GM10266 (cell line): ENCODE measurements around the gene SLC9B1.

Experiments
- DNase-seq: peaks from one replicate; pipeline ENCODE4 v3.0.0; 2012; ENCODE audit errors: extremely low spot score
- TF ChIP-seq, protein P1 (sequence below): IDR thresholded peaks from 2 replicates; pipeline ENCODE4 v1.5.1; 2012; ENCODE audit warnings: mild to moderate bottlenecking, low read depth; ENCODE audit not compliant: control insufficient read depth, insufficient read depth; ENCODE audit errors: missing control alignments

The SLC9B1 gene

DNA sequence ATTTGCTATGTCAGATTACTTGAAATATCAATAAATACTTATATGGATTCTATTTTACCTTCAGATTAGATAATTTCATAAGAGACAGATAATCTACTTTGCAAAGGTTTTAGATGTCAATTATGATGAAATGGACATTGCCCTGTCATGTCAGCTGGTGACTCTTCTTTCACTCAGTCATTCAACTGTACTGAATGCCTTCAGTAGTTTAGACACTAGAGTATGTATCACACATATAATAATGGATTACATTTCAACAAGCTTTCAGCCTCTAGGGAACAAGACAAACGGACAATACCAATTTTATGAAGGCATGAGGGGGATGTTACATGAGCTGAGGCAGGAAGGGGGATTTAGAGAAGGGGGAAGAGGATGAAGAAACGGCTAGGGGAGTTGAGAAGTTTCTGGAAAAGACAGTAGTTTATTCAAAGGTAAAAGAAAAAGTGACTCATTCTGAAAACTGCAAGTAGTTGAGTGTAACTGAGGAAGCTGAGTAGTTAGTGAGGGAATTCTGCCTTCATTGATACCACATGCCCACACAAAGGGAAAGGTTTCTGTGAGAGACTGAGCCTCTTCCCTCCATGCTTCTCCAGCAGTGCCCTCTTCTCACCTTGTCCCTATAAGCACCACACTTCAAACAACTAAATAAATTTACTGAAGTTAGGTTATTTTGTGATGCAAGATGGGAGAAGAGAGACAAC lies 31.4 kb upstream of the SLC9B1 start:
- no peak for DNase-seq
- TF ChIP-seq, protein P1, sequence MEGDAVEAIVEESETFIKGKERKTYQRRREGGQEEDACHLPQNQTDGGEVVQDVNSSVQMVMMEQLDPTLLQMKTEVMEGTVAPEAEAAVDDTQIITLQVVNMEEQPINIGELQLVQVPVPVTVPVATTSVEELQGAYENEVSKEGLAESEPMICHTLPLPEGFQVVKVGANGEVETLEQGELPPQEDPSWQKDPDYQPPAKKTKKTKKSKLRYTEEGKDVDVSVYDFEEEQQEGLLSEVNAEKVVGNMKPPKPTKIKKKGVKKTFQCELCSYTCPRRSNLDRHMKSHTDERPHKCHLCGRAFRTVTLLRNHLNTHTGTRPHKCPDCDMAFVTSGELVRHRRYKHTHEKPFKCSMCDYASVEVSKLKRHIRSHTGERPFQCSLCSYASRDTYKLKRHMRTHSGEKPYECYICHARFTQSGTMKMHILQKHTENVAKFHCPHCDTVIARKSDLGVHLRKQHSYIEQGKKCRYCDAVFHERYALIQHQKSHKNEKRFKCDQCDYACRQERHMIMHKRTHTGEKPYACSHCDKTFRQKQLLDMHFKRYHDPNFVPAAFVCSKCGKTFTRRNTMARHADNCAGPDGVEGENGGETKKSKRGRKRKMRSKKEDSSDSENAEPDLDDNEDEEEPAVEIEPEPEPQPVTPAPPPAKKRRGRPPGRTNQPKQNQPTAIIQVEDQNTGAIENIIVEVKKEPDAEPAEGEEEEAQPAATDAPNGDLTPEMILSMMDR: no peak

DNA sequence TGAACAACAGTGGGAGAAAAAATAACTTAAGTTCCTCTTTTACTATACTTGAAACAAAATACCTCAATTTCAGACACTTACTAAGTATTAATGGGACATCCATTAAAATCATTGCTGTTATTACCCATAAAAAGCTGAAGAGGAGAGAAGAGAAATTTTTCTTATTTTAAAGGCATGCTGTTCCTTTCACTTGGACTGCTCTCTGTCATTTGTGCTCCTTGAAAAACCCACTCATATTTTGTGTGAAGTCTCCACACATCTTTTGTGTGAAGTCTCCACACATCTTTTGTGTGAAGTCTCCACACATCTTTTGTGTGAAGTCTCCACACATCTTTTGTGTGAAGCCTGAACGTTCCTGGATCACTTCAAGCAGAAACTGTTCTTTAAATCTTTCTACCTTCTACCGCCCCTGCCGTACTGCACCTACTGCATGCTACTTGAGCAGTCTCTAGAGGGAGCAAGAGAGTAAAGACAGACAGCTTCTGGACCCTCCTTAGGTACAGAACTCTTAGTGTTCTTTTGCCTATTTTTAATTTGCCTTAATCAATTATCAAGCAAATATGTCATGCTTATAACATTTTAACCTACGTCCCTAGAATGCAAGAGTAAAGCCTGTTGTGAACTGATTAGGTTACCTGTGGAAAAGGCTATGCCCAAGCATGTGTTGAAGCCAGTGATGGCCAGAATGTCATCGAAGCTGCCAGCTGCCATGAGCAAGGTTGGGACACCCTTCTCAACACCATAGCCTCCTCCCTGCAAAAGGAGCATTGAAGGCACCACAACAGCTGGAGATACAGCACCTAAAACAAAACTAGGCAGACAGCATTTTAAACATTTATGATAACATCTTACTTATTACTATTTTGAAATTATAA lies 27.1 kb upstream of the SLC9B1 start:
- DNase-seq: peak; percentile 45
- TF ChIP-seq, protein P1: peak; percentile 85

DNA sequence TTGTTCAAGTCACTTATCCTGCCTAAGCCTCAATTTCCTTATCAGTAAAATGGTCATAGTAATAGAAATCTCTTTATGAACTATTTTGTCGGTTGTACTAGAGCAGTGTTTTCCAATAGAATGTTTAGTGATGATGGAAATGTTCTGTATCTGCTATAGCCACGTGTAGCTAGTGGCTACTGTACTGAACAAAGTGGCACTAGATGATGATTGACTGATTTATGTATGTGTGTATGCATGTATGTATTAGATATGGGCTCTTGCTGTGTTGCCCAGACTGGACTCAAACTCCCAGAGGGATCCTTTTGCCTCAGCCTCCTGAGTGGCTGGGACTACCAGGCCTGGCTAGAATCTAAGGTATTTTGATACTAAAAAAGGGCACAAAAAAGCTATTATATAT lies 24.7 kb upstream of the SLC9B1 start:
- no peak for DNase-seq
- TF ChIP-seq, protein P1: no peak

DNA sequence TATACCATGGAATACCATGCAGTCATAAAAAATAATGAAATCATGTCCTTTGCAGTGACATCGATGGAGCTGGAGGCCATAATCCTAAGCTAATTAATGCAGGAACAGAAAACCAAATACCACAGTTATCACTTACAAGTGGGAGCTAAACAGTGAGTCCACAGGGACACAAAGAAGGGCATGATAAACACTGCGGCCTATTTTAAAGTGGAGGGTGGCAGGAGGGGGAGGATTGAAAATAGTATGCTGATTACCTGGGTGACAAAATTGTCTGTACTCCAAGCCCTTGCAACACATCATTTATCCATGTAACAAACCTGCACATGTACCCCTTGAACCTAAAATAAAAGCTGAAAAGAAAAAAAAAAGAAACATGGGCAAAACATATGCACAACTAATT lies 16.7 kb upstream of the SLC9B1 start:
- TF ChIP-seq, protein P1: no peak
- DNase-seq: no peak

DNA sequence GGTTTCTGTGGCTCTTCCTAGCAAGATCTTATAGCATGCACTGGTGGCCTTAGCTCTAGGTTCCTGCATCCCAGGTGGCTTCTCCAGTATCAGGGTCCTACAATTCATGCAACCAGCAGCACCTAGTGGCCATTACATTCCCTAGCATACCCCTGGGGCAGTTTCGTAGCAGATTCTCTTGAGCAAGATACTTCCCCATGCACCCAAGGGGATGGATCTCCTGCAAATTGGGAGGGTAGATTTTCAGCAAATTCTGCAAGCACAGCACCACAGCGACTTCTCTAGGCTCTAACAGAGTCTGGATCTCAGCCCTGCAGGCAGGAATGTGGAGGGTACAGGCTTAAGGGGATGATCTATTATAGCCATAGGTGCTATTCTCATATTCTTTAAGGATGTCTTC lies 13.1 kb upstream of the SLC9B1 start:
- TF ChIP-seq, protein P1: peak; percentile 45
- no peak for DNase-seq

DNA sequence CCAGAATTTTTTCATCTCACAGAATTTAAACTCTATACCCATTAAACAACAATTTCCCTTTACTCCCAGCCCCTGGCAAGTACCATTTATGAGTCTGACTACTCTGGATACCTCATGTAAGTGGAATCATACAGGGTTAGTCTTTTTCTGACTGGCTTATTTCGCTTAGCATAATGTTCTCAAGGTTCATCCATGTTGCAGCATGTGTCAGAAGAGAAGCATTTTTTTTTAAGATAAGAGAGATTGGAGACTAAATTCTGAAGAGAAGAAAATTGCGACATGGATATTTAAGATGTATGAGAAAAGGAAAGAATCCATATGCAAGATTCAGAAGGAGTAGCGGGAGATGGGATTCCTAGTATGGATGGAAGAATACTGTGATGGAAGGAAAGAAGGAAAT lies 11.3 kb upstream of the SLC9B1 start:
- TF ChIP-seq, protein P1: no peak

DNA sequence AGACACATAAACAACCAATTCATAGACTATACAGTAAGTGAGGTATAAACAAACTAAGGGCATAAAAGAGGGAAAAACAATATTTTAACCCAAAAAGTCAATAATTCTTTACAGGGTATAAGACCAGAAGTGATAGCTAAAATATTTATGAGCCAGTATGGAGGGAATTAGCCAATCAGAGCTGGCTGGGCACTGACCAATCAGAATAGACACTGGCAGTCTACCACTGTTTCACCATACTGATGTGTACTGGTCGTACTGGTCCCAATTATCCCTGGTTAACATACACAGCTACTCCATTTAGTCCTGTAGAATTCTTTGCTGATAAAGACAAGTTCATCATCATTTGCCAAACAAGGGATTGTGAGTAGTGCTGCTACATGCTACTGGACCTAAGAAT lies 9.8 kb upstream of the SLC9B1 start:
- no peak for DNase-seq
- TF ChIP-seq, protein P1: no peak

More for the DNA sequence above, 11.3 kb upstream of the SLC9B1 start:
- no peak for DNase-seq
